ENCODE measurements around the gene AKAP8L.
A peak's percentile ranks its signal among the peaks of the same experiment; 100 is the strongest.

The AKAP8L gene

GRCh38 chr19:15448044-15448777 is 29.4 kb upstream of the AKAP8L start:
- Histone ChIP-seq H3K27ac (ENCODE audit: low read length) (peak overlapping the region; percentile 74), H3K36me3 (ENCODE audit: control insufficient read depth in 2 of 2, insufficient read depth in 2 of 2, low read length in 2 of 2) (peaks cover 4 to 12% of the 10 kb centered on the region in 2 donors), H3K4me1 (ENCODE audit: control insufficient read depth, insufficient read depth, low read length) (peaks cover 20% of the 10 kb centered on the region)

GRCh38 chr19:15447057-15447456 is 28.3 kb upstream of the AKAP8L start:
- H3K9me3 ChIP-seq (ENCODE audit: control insufficient read depth in 2 of 2, low read length in 2 of 2): no peaks in the 10 kb centered on the region
- no peak overlapping the region for H3K27ac ChIP-seq (ENCODE audit: low read length)
- H3K4me1 ChIP-seq (ENCODE audit: control insufficient read depth, insufficient read depth, low read length): peaks cover 12% of the 10 kb centered on the region
- H3K27me3 ChIP-seq (ENCODE audit: control insufficient read depth in 1 of 2, insufficient read depth in 2 of 2, low read length in 2 of 2): no peaks in the 10 kb centered on the region
- H3K9ac ChIP-seq (ENCODE audit: low read length in 2 of 2): no peak overlapping the region
- H3K36me3 ChIP-seq (ENCODE audit: control insufficient read depth in 2 of 2, insufficient read depth in 2 of 2, low read length in 2 of 2): peaks cover 4 to 12% of the 10 kb centered on the region in 2 donors
- no peak overlapping the region for H3K4me3 ChIP-seq (ENCODE audit: low read length in 2 of 2)

More at GRCh38 chr19:15448044-15448777, 29.4 kb upstream of the AKAP8L start:
- no peaks in the 10 kb centered on the region for H3K27me3 ChIP-seq (ENCODE audit: control insufficient read depth in 1 of 2, insufficient read depth in 2 of 2, low read length in 2 of 2)
- H3K4me3 ChIP-seq (ENCODE audit: low read length in 2 of 2): peak overlapping the region; percentile 62 to 72
- H3K9me3 ChIP-seq (ENCODE audit: control insufficient read depth in 2 of 2, low read length in 2 of 2): no peaks in the 10 kb centered on the region
- H3K9ac ChIP-seq (ENCODE audit: low read length in 2 of 2): no peak overlapping the region

- peaks cover 4 to 12% of the 10 kb centered on the region in 2 donors for H3K36me3 ChIP-seq (ENCODE audit: control insufficient read depth in 2 of 2, insufficient read depth in 2 of 2, low read length in 2 of 2)
- H3K27ac ChIP-seq (ENCODE audit: low read length): no peak overlapping the region
Measured at GRCh38 chr19:15445807-15446376, 27.1 kb upstream of the AKAP8L start.

GRCh38 chr19:15445227-15445605 is 26.4 kb upstream of the AKAP8L start:
- Histone ChIP-seq H3K9me3 (ENCODE audit: control insufficient read depth in 2 of 2, low read length in 2 of 2) (no peaks in the 10 kb centered on the region), H3K4me1 (ENCODE audit: control insufficient read depth, insufficient read depth, low read length) (peaks cover 12% of the 10 kb centered on the region), H3K36me3 (ENCODE audit: control insufficient read depth in 2 of 2, insufficient read depth in 2 of 2, low read length in 2 of 2) (peaks cover 4 to 12% of the 10 kb centered on the region in 2 donors), H3K27me3 (ENCODE audit: control insufficient read depth in 1 of 2, insufficient read depth in 2 of 2, low read length in 2 of 2) (no peaks in the 10 kb centered on the region), H3K4me3 (ENCODE audit: low read length in 2 of 2) (no peak overlapping the region), H3K27ac (ENCODE audit: low read length) (no peak overlapping the region), H3K9ac (ENCODE audit: low read length in 2 of 2) (no peak overlapping the region)

More at GRCh38 chr19:15445807-15446376, 27.1 kb upstream of the AKAP8L start:
- Histone ChIP-seq H3K9ac (ENCODE audit: low read length in 2 of 2) (no peak overlapping the region), H3K4me3 (ENCODE audit: low read length in 2 of 2) (no peak overlapping the region), H3K9me3 (ENCODE audit: control insufficient read depth in 2 of 2, low read length in 2 of 2) (no peaks in the 10 kb centered on the region), H3K27me3 (ENCODE audit: control insufficient read depth in 1 of 2, insufficient read depth in 2 of 2, low read length in 2 of 2) (no peaks in the 10 kb centered on the region), H3K4me1 (ENCODE audit: control insufficient read depth, insufficient read depth, low read length) (peaks cover 12% of the 10 kb centered on the region)

- H3K4me3 ChIP-seq (ENCODE audit: low read length in 2 of 2): no peak overlapping the region
- no peaks in the 10 kb centered on the region for H3K9me3 ChIP-seq (ENCODE audit: control insufficient read depth in 2 of 2, low read length in 2 of 2)
- H3K36me3 ChIP-seq (ENCODE audit: control insufficient read depth in 2 of 2, insufficient read depth in 2 of 2, low read length in 2 of 2): peaks cover 4 to 12% of the 10 kb centered on the region in 2 donors
- H3K27ac ChIP-seq (ENCODE audit: low read length): no peak overlapping the region
- no peak overlapping the region for H3K9ac ChIP-seq (ENCODE audit: low read length in 2 of 2)
- no peaks in the 10 kb centered on the region for H3K27me3 ChIP-seq (ENCODE audit: control insufficient read depth in 1 of 2, insufficient read depth in 2 of 2, low read length in 2 of 2)
- H3K4me1 ChIP-seq (ENCODE audit: control insufficient read depth, insufficient read depth, low read length): peaks cover 12% of the 10 kb centered on the region
Measured at GRCh38 chr19:15444505-15445226, 25.9 kb upstream of the AKAP8L start.

- no peak overlapping the region for H3K4me3 ChIP-seq (ENCODE audit: low read length in 2 of 2)
- H3K9me3 ChIP-seq (ENCODE audit: control insufficient read depth in 2 of 2, low read length in 2 of 2): no peaks in the 10 kb centered on the region
- no peaks in the 10 kb centered on the region for H3K27me3 ChIP-seq (ENCODE audit: control insufficient read depth in 1 of 2, insufficient read depth in 2 of 2, low read length in 2 of 2)
- H3K36me3 ChIP-seq (ENCODE audit: control insufficient read depth in 2 of 2, insufficient read depth in 2 of 2, low read length in 2 of 2): peaks cover 4 to 12% of the 10 kb centered on the region in 2 donors
- peaks cover 14% of the 10 kb centered on the region for H3K4me1 ChIP-seq (ENCODE audit: control insufficient read depth, insufficient read depth, low read length)
- H3K27ac ChIP-seq (ENCODE audit: low read length): no peak overlapping the region
- no peak overlapping the region for H3K9ac ChIP-seq (ENCODE audit: low read length in 2 of 2)
Measured at GRCh38 chr19:15443838-15444237, 25.1 kb upstream of the AKAP8L start.

- Histone ChIP-seq H3K4me1 (ENCODE audit: control insufficient read depth, insufficient read depth, low read length) (peaks cover 15% of the 10 kb centered on the region), H3K4me3 (ENCODE audit: low read length in 2 of 2) (no peak overlapping the region), H3K27me3 (ENCODE audit: control insufficient read depth in 1 of 2, insufficient read depth in 2 of 2, low read length in 2 of 2) (no peaks in the 10 kb centered on the region), H3K9ac (ENCODE audit: low read length in 2 of 2) (no peak overlapping the region), H3K36me3 (ENCODE audit: control insufficient read depth in 2 of 2, insufficient read depth in 2 of 2, low read length in 2 of 2) (peaks cover 4 to 12% of the 10 kb centered on the region in 2 donors), H3K9me3 (ENCODE audit: control insufficient read depth in 2 of 2, low read length in 2 of 2) (no peaks in the 10 kb centered on the region), H3K27ac (ENCODE audit: low read length) (no peak overlapping the region)
Measured at GRCh38 chr19:15443325-15443724, 24.5 kb upstream of the AKAP8L start.

- H3K9me3 ChIP-seq (ENCODE audit: control insufficient read depth in 2 of 2, low read length in 2 of 2): no peaks in the 10 kb centered on the region
- no peaks in the 10 kb centered on the region for H3K27me3 ChIP-seq (ENCODE audit: control insufficient read depth in 1 of 2, insufficient read depth in 2 of 2, low read length in 2 of 2)
- H3K27ac ChIP-seq (ENCODE audit: low read length): no peak overlapping the region
- H3K4me3 ChIP-seq (ENCODE audit: low read length in 2 of 2): no peak overlapping the region
- H3K4me1 ChIP-seq (ENCODE audit: control insufficient read depth, insufficient read depth, low read length): peaks cover 20% of the 10 kb centered on the region
- H3K36me3 ChIP-seq (ENCODE audit: control insufficient read depth in 2 of 2, insufficient read depth in 2 of 2, low read length in 2 of 2): peaks cover 1 to 11% of the 10 kb centered on the region in 2 donors
- H3K9ac ChIP-seq (ENCODE audit: low read length in 2 of 2): no peak overlapping the region
Measured at GRCh38 chr19:15442142-15442920, 23.5 kb upstream of the AKAP8L start.

- Histone ChIP-seq H3K36me3 (ENCODE audit: control insufficient read depth in 2 of 2, insufficient read depth in 2 of 2, low read length in 2 of 2) (peaks cover 0 to 5% of the 10 kb centered on the region in 2 donors), H3K4me1 (ENCODE audit: control insufficient read depth, insufficient read depth, low read length) (peaks cover 29% of the 10 kb centered on the region)
Measured at GRCh38 chr19:15441317-15441716, 22.5 kb upstream of the AKAP8L start.

More at GRCh38 chr19:15441317-15441716, 22.5 kb upstream of the AKAP8L start:
- no peak overlapping the region for H3K9ac ChIP-seq (ENCODE audit: low read length in 2 of 2)
- H3K4me3 ChIP-seq (ENCODE audit: low read length in 2 of 2): no peak overlapping the region
- H3K27me3 ChIP-seq (ENCODE audit: control insufficient read depth in 1 of 2, insufficient read depth in 2 of 2, low read length in 2 of 2): no peaks in the 10 kb centered on the region
- H3K27ac ChIP-seq (ENCODE audit: low read length): no peak overlapping the region
- H3K9me3 ChIP-seq (ENCODE audit: control insufficient read depth in 2 of 2, low read length in 2 of 2): no peaks in the 10 kb centered on the region

Data from stomach smooth muscle (tissue), 2 donors.